ENCODE measurements around the gene MBOAT7.

DNA sequence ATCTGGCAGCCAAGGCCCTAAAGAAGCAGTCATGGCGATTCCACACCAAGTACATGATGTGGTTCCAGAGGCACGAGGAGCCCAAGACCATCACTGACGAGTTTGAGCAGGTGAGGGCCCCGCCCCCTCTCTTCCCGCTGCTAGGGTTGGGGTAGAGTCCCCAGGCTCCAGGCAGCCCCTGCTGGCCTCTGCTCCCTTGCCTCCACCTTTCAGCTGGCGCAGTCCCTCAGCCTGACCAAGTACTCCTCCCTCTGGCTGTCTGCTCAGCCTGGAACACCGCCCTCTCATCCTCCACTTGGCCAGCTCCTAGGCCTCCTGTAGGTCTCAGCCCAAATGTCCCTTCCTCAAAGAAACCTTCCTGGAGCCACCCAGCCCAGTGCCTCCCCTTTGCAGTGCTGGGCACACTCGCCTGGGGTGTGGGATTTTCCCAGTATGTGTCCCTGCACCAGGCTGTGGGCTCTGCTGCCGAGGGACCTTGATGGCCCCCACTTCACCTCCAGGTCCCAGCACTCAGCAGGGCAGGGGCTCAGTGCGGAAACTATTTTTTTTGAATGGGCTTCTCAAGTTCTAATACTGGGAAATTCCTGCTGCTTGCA is 35.6 kb downstream of the MBOAT7 start:
- no peak for TF ChIP-seq YY1 (IDR thresholded peaks at IDR 0.05; ENCODE audit: insufficient read depth, insufficient read length)
- no peak for TF ChIP-seq SUZ12 (IDR thresholded peaks at IDR 0.05; ENCODE audit: extremely low read depth, insufficient read depth, insufficient read length)
